B cell (primary cell): ENCODE data around the gene SEMA4C. TPM values are rescaled to one million over a fixed set of nuclear protein-coding genes. Genes with fewer than 3 reads are reported as not detected.

Experiments used
- ATAC-seq: fragments of 200-7000 bp; cut with Tn5 transposase; one replicate; pipeline ENCODE4 v1.10.0; 2021; ENCODE audit warnings: low read depth, mild to moderate bottlenecking, moderate number of reproducible peaks, moderate library complexity
- CTCF ChIA-PET: fragments of 350-600 bp; sonication (Branson Sonifier 250); formaldehyde crosslinking; loops from one replicate; lab custom pipeline; 2021; ENCODE audit warnings: antibody characterized with exemption, inconsistent platforms; lab: Charles Lee
- POLR2A ChIA-PET: fragments of 350-600 bp; sonication (Branson Sonifier 250); formaldehyde crosslinking; loops from one replicate; lab custom pipeline; 2021; ENCODE audit warnings: antibody characterized with exemption; lab: Charles Lee
- DNase-seq: peaks from one replicate; pipeline ENCODE4 v3.0.0; 2013
- H2AFZ ChIP-seq: 2 replicates; pipeline ENCODE4 v1.6.1; 2012; ENCODE audit warnings: mild to moderate bottlenecking, low read depth, low read length; ENCODE audit not compliant: insufficient read depth, poor library complexity, severe bottlenecking
- H3K27ac ChIP-seq, 2 donors: 1 replicate in 1 of 2; 2 replicates in 1 of 2; pipeline ENCODE4 v1.5.1; 2012 to 2013; ENCODE audit warnings: low read length in 2 of 2, mild to moderate bottlenecking in 2 of 2, moderate library complexity in 1 of 2
- H3K27me3 ChIP-seq, 4 experiments: fragments of 200-600 bp in 1 of 4; sonication (generic) in 1 of 4; replicated peaks in 1 of 4; 1 replicate in 2 of 4; 2 replicates in 2 of 4; pipeline versions ENCODE4 v1.6.1 to v1.7.0; 2013 to 2016; ENCODE audit warnings: low read length in 3 of 4, mild to moderate bottlenecking in 2 of 4, mixed read lengths in 1 of 4, moderate library complexity in 1 of 4; ENCODE audit not compliant: insufficient read depth in 4 of 4, control insufficient read depth in 3 of 4; ENCODE audit errors: control extremely low read depth in 1 of 4
- H3K36me3 ChIP-seq, 2 experiments: replicated peaks in 1 of 2; 1 replicate in 1 of 2; 2 replicates in 1 of 2; pipeline versions ENCODE4 v1.6.1 to v1.7.1; 2013; ENCODE audit warnings: low read length in 1 of 2; ENCODE audit not compliant: insufficient read depth in 2 of 2, control insufficient read depth in 1 of 2; ENCODE audit errors: control extremely low read depth in 1 of 2, extremely low read depth in 1 of 2
- H3K4me1 ChIP-seq, 2 donors: fragments of 200-600 bp in 1 of 2; sonication (generic) in 1 of 2; 1 replicate in 1 of 2; 2 replicates in 1 of 2; pipeline versions ENCODE4 v1.5.1 to v1.6.1; 2013 to 2017; ENCODE audit warnings: low read length in 2 of 2; ENCODE audit not compliant: control insufficient read depth in 2 of 2, insufficient read depth in 2 of 2
- H3K4me2 ChIP-seq: replicated peaks from 2 replicates; pipeline ENCODE3; 2012; ENCODE audit warnings: mild to moderate bottlenecking, low read depth, low read length; ENCODE audit not compliant: poor library complexity, severe bottlenecking
- H3K4me3 ChIP-seq, 5 experiments: fragments of 200-600 bp in 1 of 5; sonication (generic) in 1 of 5; 1 replicate in 3 of 5; 2 replicates in 2 of 5; pipeline versions ENCODE4 v1.5.1 to v1.7.0; 2011 to 2016; ENCODE audit warnings: low read length in 4 of 5, mild to moderate bottlenecking in 4 of 5, low read depth in 2 of 5, control low read depth in 1 of 5, moderate library complexity in 1 of 5; ENCODE audit not compliant: insufficient read depth in 1 of 5; ENCODE audit errors: control extremely low read depth in 1 of 5, extremely low read depth in 1 of 5
- H3K79me2 ChIP-seq: fragments of 200-600 bp; sonication (generic); one replicate; pipeline ENCODE4 v1.6.0; 2016; ENCODE audit warnings: low read length; ENCODE audit not compliant: control insufficient read depth, insufficient read depth
- H3K9ac ChIP-seq: fragments of 200-600 bp; sonication (generic); 2 replicates; pipeline ENCODE4 v1.6.1; 2017; ENCODE audit warnings: mild to moderate bottlenecking, low read length, moderate library complexity
- H3K9me3 ChIP-seq, 3 donors: one replicate each; pipeline versions ENCODE4 v1.6.1 to v1.7.1; 2013; ENCODE audit warnings: low read length in 2 of 3; ENCODE audit not compliant: control insufficient read depth in 2 of 3, insufficient read depth in 1 of 3; ENCODE audit errors: control extremely low read depth in 1 of 3
- H4K20me1 ChIP-seq: 2 replicates; pipeline ENCODE4 v1.6.0; 2012; ENCODE audit warnings: mild to moderate bottlenecking, low read length; ENCODE audit not compliant: insufficient read depth, control insufficient read depth, poor library complexity, severe bottlenecking
- H3K27ac Mint-ChIP-seq: one replicate; pipeline ENCODE4 v1.8.0; 2021; ENCODE audit warnings: mixed read lengths
- H3K27me3 Mint-ChIP-seq: one replicate; pipeline ENCODE4 v1.8.0; 2021; ENCODE audit warnings: mixed read lengths
- H3K4me1 Mint-ChIP-seq: one replicate; pipeline ENCODE4 v1.8.0; 2021; ENCODE audit warnings: mixed read lengths
- H3K4me3 Mint-ChIP-seq: one replicate; pipeline ENCODE4 v1.8.0; 2021; ENCODE audit warnings: mixed read lengths
- H3K9me3 Mint-ChIP-seq: one replicate; pipeline ENCODE4 v1.8.0; 2022; ENCODE audit warnings: mixed read lengths; ENCODE audit not compliant: insufficient read depth
- EZH2 ChIP-seq: IDR thresholded peaks from 2 replicates; pipeline ENCODE4 v1.6.1; 2012; ENCODE audit warnings: borderline replicate concordance, low read depth, mild to moderate bottlenecking, moderate library complexity, low read length; ENCODE audit not compliant: insufficient read depth, poor library complexity, severe bottlenecking
- WGBS: methylation state at CpG from one replicate; pipeline ENCODE4 v1.1.5; 2013; ENCODE audit warnings: missing lambda C conversion rate; ENCODE audit not compliant: insufficient coverage; 5-methylcytosine and 5-hydroxymethylcytosine counted together
- intact Hi-C: fragments of 100-400 bp; cut with micrococcal nuclease; formaldehyde crosslinking; loops from one replicate; pipeline ENCODE4 v1.10.0; 2022
- polyA plus RNA-seq: library from polyadenylated mRNA; depleted of rRNA; stranded (reverse); fragments of >200 nt; gene quantifications from 2 replicates; pipeline ENCODE4 v1.2.3, GENCODE V29; 2012
- total RNA-seq, 2 donors: library from RNA; stranded (reverse); fragments of 120-200 nt in 1 of 2; gene quantifications; 1 replicate in 1 of 2; 2 replicates in 1 of 2; pipeline versions ENCODE4 v1.2.3 to v1.2.4, GENCODE V29; 2013 to 2022
- TF ChIP-seq, protein P1 (sequence below): fragments of 200-600 bp; IDR thresholded peaks from one replicate; pipeline ENCODE4 v1.8.0; 2022; ENCODE audit warnings: antibody characterized with exemption, mild to moderate bottlenecking

The SEMA4C gene
- total and polyA plus RNA-seq, 2 donors (not counting 1 experiment from before 2014, with no cell fraction given), result 0.28 to 0.94 TPM

- H3K4me1 Mint-ChIP-seq, result peaks cover 24% of the 10 kb centered on the region
- Histone ChIP-seq H4K20me1 (no peaks in the 10 kb centered on the region), H3K9me3 (peaks cover 0 to 12% (median 1%) of the 10 kb centered on the region in 3 donors), H3K9ac (no peak overlapping the region), H3K4me1 (peaks cover 19 to 21% of the 10 kb centered on the region in 2 donors), H3K27ac (no peak overlapping the region), H3K4me3 (peak overlapping the region in 1 of 5 experiments; percentile 50), H3K4me2 (peak overlapping the region; percentile 64), H3K79me2 (no peaks in the 10 kb centered on the region), H3K36me3 (no peaks in the 10 kb centered on the region), H3K27me3 (peaks cover 0 to 8% (median 0%) of the 10 kb centered on the region in 4 experiments), H2AFZ (no peak overlapping the region)
- POLR2A ChIA-PET, result no interaction called here
- H3K27me3 Mint-ChIP-seq, result peaks cover 13% of the 10 kb centered on the region
- CTCF ChIA-PET, result no interaction called here
- WGBS, result 84% methylated on average over 5 of the region's 5 CpGs
- DNase-seq, result no peak
- intact Hi-C loops, result no loop called here
- peak overlapping the region; percentile 70 for H3K4me3 Mint-ChIP-seq
- TF ChIP-seq, protein P1, sequence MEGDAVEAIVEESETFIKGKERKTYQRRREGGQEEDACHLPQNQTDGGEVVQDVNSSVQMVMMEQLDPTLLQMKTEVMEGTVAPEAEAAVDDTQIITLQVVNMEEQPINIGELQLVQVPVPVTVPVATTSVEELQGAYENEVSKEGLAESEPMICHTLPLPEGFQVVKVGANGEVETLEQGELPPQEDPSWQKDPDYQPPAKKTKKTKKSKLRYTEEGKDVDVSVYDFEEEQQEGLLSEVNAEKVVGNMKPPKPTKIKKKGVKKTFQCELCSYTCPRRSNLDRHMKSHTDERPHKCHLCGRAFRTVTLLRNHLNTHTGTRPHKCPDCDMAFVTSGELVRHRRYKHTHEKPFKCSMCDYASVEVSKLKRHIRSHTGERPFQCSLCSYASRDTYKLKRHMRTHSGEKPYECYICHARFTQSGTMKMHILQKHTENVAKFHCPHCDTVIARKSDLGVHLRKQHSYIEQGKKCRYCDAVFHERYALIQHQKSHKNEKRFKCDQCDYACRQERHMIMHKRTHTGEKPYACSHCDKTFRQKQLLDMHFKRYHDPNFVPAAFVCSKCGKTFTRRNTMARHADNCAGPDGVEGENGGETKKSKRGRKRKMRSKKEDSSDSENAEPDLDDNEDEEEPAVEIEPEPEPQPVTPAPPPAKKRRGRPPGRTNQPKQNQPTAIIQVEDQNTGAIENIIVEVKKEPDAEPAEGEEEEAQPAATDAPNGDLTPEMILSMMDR, result no peak
- no peak for TF ChIP-seq EZH2
- peaks cover 4% of the 10 kb centered on the region for H3K9me3 Mint-ChIP-seq
- no peak overlapping the region for H3K27ac Mint-ChIP-seq
- no peak for ATAC-seq
Measured at GRCh38 chr2:96914332-96914731, 44.5 kb upstream of the SEMA4C start.

GRCh38 chr2:96913398-96914202 lies 43.7 kb upstream of the SEMA4C start:
- peaks cover 0 to 12% (median 1%) of the 10 kb centered on the region in 3 donors for H3K9me3 ChIP-seq
- H3K4me3 Mint-ChIP-seq, result peak overlapping the region; percentile 70
- TF ChIP-seq EZH2, result no peak
- TF ChIP-seq, protein P1, result no peak
- peaks cover 4% of the 10 kb centered on the region for H3K9me3 Mint-ChIP-seq
- H3K4me1 ChIP-seq, result peaks cover 19 to 21% of the 10 kb centered on the region in 2 donors
- H4K20me1 ChIP-seq, result no peaks in the 10 kb centered on the region
- ATAC-seq, result peak; percentile 54
- H3K9ac ChIP-seq, result peak overlapping the region; percentile 50
- H3K27ac ChIP-seq, result no peak overlapping the region
- ChIA-PET CTCF (no interaction called here), POLR2A (no interaction called here)
- peak overlapping the region; percentile 59 for H3K27ac Mint-ChIP-seq
- peaks cover 24% of the 10 kb centered on the region for H3K4me1 Mint-ChIP-seq
- H3K27me3 ChIP-seq, result peaks cover 0 to 8% (median 0%) of the 10 kb centered on the region in 4 experiments
- peaks cover 6% of the 10 kb centered on the region for H3K27me3 Mint-ChIP-seq
- peak overlapping the region in 2 of 5 experiments; percentile 28 to 50 for H3K4me3 ChIP-seq
- H2AFZ ChIP-seq, result peak overlapping the region; percentile 74
- peak; percentile 53 for DNase-seq
- no peaks in the 10 kb centered on the region for H3K36me3 ChIP-seq
- no peaks in the 10 kb centered on the region for H3K79me2 ChIP-seq
- 7% methylated on average over 17 of the region's 20 CpGs for WGBS
- H3K4me2 ChIP-seq, result peak overlapping the region; percentile 64
- intact Hi-C loops, result no loop called here
